ENCODE data around the gene SRMS. TPM values are rescaled to one million over a fixed set of nuclear protein-coding genes. Genes with fewer than 3 reads are reported as not detected.

The SRMS gene
- total and polyA plus RNA-seq, 2 of the 13 experiments (the other 11 are each of a cell fraction or from before 2014, with no cell fraction given): not detected

- TF ChIP-seq ZXDC (CRISPR knock-in tag; IDR thresholded peaks at IDR 0.05): no peak
- no peak for TF ChIP-seq NCOA1 (CRISPR knock-in tag; IDR thresholded peaks at IDR 0.05)
- no peak for TF ChIP-seq ZIK1 (CRISPR knock-in tag; IDR thresholded peaks at IDR 0.05; ENCODE audit: borderline replicate concordance, low read depth)
- no peak for TF ChIP-seq ZMYM3 (CRISPR knock-in tag; IDR thresholded peaks at IDR 0.05)
- no peak for TF ChIP-seq AKNA (CRISPR knock-in tag; IDR thresholded peaks at IDR 0.05; ENCODE audit: borderline replicate concordance)
- no peak for TF ChIP-seq PHF20 (CRISPR knock-in tag; IDR thresholded peaks at IDR 0.05)
- TF ChIP-seq SMAD9 (CRISPR knock-in tag; IDR thresholded peaks at IDR 0.05): no peak
- no peak for TF ChIP-seq GRHL1 (CRISPR knock-in tag; conservative IDR thresholded peaks at IDR 0.05)
- TF ChIP-seq POLR2AphosphoS5 (IDR thresholded peaks at IDR 0.05; ENCODE audit: low read depth, low read length): no peak
- TF ChIP-seq ZFP62 (CRISPR knock-in tag; IDR thresholded peaks at IDR 0.05): no peak
- TF ChIP-seq DRAP1 (CRISPR knock-in tag; IDR thresholded peaks at IDR 0.05): no peak
- no peak for TF ChIP-seq ZNF350 (CRISPR knock-in tag; IDR thresholded peaks at IDR 0.05; ENCODE audit: borderline replicate concordance, low read depth)
- no peak for TF ChIP-seq ZNF136 (CRISPR knock-in tag; IDR thresholded peaks at IDR 0.05; ENCODE audit: low read depth)
- TF ChIP-seq, protein P1, sequence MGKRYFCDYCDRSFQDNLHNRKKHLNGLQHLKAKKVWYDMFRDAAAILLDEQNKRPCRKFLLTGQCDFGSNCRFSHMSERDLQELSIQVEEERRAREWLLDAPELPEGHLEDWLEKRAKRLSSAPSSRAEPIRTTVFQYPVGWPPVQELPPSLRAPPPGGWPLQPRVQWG (CRISPR knock-in tag; IDR thresholded peaks at IDR 0.05; ENCODE audit: borderline replicate concordance, low read depth): no peak
- TF ChIP-seq HNF4A (CRISPR knock-in tag; IDR thresholded peaks at IDR 0.05): no peak
- no peak for TF ChIP-seq ZBTB7A (CRISPR knock-in tag; IDR thresholded peaks at IDR 0.05)
- TF ChIP-seq ZNF629 (CRISPR knock-in tag; conservative IDR thresholded peaks at IDR 0.05): no peak
- TF ChIP-seq MAFG (CRISPR knock-in tag; IDR thresholded peaks at IDR 0.05): 0 out of 2 replicates have a peak, but pooled peaks have one; percentile 24
- no peak for TF ChIP-seq ZNF776 (CRISPR knock-in tag; IDR thresholded peaks at IDR 0.05)
Measured at GRCh38 chr20:63519668-63520503, 27.7 kb downstream of the SRMS start (continued).
